ENCODE measurements around the gene APCS.

APCS gene

GRCh38 chr1:159587461-159587951 is at the start of gene APCS:
TSS of gene APCS (plus strand) at chr1:159587826. CDS start at chr1:159587922, 96 bp downstream.
- no peak for DNase-seq

GRCh38 chr1:159548126-159548525 is 39.5 kb upstream of the APCS start:
- DNase-seq: no peak

GRCh38 chr1:159554261-159554660 is 33.4 kb upstream of the APCS start:
- no peak for DNase-seq

GRCh38 chr1:159554696-159555095 is 32.9 kb upstream of the APCS start:
- DNase-seq: no peak

- no peak for DNase-seq
Measured at GRCh38 chr1:159556931-159557369, 30.7 kb upstream of the APCS start.

- DNase-seq: no peak
Measured at GRCh38 chr1:159560599-159560998, 27.0 kb upstream of the APCS start.

- DNase-seq: no peak
Measured at GRCh38 chr1:159561497-159561896, 26.1 kb upstream of the APCS start.

- DNase-seq: no peak
Measured at GRCh38 chr1:159562680-159563079, 24.9 kb upstream of the APCS start.

GRCh38 chr1:159577446-159577845 is 10.2 kb upstream of the APCS start:
- no peak for DNase-seq

GRCh38 chr1:159580340-159580739 is 7.3 kb upstream of the APCS start:
- no peak for DNase-seq

- no peak for DNase-seq
Measured at GRCh38 chr1:159581422-159581821, 6.2 kb upstream of the APCS start.

GRCh38 chr1:159584536-159584935 is 3.1 kb upstream of the APCS start:
- DNase-seq: no peak

- no peak for DNase-seq
Measured at GRCh38 chr1:159591981-159592380, 4.4 kb downstream of the APCS start.

GRCh38 chr1:159594625-159595405 is 7.2 kb downstream of the APCS start:
- DNase-seq: no peak

- DNase-seq: peak; percentile 75 to 87
Measured at GRCh38 chr1:159598196-159598595, 10.6 kb downstream of the APCS start.

- DNase-seq: no peak
Measured at GRCh38 chr1:159600894-159601293, 13.3 kb downstream of the APCS start.

- no peak for DNase-seq
Measured at GRCh38 chr1:159602501-159602999, 14.9 kb downstream of the APCS start.

- no peak for DNase-seq
Measured at GRCh38 chr1:159612211-159612885, 24.7 kb downstream of the APCS start.

GRCh38 chr1:159632922-159633321 is 45.3 kb downstream of the APCS start:
- no peak for DNase-seq
